ENCODE data around the gene CAMK2G.

Gene CAMK2G

DNA sequence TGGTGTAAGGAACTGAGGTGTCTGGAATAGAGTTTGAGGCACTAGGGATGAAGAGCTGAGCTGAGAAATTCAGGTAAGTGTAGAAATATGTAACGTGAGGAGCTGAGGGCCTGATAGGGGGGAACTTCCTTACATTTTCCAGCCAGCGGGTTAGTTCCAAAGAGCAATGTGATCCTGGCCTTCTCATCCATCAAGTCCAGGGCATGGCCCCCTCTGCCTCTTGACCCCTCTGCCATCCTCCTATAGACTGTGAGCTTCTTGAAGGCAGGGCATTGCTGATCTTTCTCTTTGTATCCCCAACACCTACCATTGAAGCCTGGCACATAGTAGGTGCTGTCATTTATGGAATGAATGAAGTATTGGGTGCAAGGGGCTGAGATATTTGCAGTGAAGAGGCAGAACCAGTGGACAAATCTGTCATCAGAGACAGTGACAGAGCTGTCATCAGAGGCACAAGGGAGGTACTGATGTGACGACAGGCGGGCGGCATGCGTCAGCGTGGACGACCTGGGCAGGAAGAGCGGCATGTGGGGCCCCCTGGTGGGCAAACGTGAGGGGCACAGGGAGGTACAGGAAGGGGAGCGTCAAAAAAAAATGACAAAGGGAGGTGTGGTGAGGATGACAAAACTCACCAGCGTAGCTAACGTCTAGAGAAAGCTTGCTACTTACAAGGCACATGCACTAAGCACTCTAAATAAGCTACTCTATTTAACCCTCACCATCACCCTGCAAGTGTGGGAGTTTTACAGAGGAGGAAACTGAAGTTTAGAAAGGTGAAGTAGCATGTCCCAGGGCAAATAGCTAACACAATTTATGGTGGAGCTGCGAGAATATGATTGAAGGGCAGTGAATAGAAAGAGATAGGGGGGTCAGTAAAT lies 5.2 kb upstream of the CAMK2G start:
- DNase-seq (ENCODE audit: low read depth in 3 of 3) = peak; percentile 82 to 92 (median 84)

DNA sequence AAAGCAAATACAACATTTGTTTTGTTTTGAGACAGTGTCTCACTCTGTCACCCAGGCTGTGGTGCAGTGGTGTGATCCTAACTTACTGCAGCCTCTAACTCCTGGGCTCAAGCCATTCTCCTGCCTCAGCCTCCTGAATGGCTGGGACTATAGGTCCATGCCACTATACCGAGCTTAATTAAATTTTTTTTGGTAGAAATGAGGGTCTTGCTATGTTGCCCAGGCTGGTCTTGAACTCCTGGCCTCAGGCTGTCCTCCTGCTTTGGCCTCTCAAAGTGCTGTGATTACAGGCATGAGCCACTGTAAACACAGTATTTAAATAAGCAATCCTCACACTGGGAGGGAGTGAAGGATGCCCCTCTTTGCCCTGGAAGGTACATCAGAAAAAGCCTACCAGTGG lies 4.0 kb upstream of the CAMK2G start:
- no peak for DNase-seq (ENCODE audit: low read depth in 3 of 3)

- no peak for DNase-seq (ENCODE audit: low read depth in 3 of 3)
Measured at GRCh38 chr10:73877533-73878160, 3.3 kb upstream of the CAMK2G start.

DNA sequence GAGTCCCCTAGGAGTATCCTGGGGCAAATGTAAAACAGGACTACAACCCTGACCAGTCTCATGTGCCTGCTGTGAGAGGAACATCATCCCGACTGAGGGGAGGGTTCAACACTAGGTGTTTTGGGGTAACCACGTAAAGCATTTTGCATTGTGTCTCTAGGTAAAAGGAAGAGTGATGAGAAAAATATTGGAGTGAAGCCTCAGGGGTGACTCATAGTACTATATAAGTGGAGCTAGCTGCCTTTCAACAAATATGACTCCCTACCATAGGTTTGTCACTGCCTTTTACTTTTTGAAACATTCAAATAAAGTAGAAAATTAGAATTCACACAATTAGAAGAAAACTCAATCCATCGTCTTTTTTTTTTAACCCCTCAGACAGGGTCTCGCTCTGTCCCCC lies 2.6 kb upstream of the CAMK2G start:
- no peak for DNase-seq (ENCODE audit: low read depth in 3 of 3)

DNA sequence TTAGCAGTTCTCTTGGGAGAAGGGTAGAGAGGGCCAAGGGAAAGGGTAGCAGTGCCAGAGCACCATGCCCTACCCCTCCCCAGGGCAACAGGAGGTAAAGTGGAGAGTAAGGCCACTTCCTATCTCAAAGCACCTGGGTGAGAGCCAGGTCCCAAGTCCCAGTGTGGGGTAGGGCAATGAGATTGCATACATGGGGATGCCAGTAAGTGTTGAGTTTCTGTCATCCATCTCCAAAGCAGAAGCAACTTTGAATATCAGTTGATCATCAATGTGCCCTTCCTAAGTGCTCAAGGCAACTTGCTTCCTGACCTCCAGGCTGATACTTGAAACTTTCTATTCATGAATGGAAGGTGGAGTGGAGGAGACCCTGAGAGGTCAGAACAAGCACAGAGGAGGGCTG lies 2.2 kb upstream of the CAMK2G start:
- DNase-seq (ENCODE audit: low read depth in 3 of 3) = no peak

GRCh38 chr10:73876157-73876556 lies 1.8 kb upstream of the CAMK2G start:
- DNase-seq (ENCODE audit: low read depth in 3 of 3) = no peak

- no peak for DNase-seq (ENCODE audit: low read depth in 3 of 3)
Measured at GRCh38 chr10:73875139-73875475, 752 bp upstream of the CAMK2G start.

GRCh38 chr10:73873838-73874215 lies 528 bp downstream of the CAMK2G start:
- no peak for DNase-seq (ENCODE audit: low read depth in 3 of 3)

GRCh38 chr10:73873142-73873837 lies 1.1 kb downstream of the CAMK2G start:
- DNase-seq (ENCODE audit: low read depth in 3 of 3) = no peak

GRCh38 chr10:73872190-73872710 lies 2.1 kb downstream of the CAMK2G start:
- no peak for DNase-seq (ENCODE audit: low read depth in 3 of 3)

GRCh38 chr10:73871295-73872189 lies 2.8 kb downstream of the CAMK2G start:
- no peak for DNase-seq (ENCODE audit: low read depth in 3 of 3)

- DNase-seq (ENCODE audit: low read depth in 3 of 3) = no peak
Measured at GRCh38 chr10:73868655-73869195, 5.6 kb downstream of the CAMK2G start.

- no peak for DNase-seq (ENCODE audit: low read depth in 3 of 3)
Measured at GRCh38 chr10:73867871-73868631, 6.3 kb downstream of the CAMK2G start.

DNA sequence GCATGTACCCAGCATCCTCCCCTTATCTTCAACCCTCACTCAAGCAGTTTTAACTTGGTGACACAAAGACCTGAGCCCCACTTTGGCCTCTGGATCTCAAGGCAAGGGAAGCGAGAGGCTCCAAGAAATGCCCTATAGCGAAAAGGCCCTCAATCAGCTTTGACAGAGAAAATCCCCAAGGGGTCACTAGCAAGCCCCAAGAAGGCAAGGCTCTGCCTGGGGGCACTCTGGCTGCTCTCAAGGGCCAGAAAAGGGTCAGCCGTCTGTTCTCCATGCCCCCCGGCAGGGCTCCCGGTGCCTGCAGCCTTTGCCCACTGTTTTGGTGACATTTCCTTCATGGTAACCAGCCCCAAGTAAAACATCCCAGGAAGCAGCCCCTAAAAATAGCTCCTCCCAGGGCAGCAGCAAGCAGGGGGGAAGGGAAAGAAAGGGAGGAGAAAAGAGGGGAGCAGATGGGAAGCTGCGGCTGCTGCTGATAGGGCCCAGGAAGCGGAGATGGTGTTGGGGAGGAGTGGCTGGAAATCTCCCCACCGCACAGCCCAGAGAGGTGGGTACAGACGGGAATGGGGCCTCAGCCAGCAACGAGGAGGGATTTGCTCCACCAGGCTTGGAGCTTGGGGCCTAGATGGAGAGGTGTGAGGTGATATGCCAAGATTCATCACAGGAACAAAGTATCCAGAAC lies 7.1 kb downstream of the CAMK2G start:
- DNase-seq (ENCODE audit: low read depth in 3 of 3) = no peak

DNA sequence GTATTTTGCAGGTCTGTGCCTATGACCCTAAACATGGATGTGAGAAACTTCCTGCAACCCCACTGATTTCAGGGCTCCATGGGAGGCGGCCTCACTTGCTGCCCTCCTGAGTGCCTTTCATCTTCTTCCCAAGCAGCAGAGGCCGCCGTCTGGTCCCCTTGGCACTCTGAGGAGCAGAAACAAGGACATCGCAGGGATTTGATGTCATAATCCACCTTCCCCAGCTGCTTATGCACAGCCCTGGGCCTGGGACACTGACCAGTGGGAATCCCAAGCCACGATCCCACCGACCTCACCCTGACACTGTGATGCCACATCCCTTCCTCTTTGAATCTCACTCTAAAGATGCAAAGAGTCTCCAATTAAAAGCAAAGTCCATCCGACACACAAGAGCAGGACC lies 7.7 kb downstream of the CAMK2G start:
- DNase-seq (ENCODE audit: low read depth in 3 of 3) = no peak

DNA sequence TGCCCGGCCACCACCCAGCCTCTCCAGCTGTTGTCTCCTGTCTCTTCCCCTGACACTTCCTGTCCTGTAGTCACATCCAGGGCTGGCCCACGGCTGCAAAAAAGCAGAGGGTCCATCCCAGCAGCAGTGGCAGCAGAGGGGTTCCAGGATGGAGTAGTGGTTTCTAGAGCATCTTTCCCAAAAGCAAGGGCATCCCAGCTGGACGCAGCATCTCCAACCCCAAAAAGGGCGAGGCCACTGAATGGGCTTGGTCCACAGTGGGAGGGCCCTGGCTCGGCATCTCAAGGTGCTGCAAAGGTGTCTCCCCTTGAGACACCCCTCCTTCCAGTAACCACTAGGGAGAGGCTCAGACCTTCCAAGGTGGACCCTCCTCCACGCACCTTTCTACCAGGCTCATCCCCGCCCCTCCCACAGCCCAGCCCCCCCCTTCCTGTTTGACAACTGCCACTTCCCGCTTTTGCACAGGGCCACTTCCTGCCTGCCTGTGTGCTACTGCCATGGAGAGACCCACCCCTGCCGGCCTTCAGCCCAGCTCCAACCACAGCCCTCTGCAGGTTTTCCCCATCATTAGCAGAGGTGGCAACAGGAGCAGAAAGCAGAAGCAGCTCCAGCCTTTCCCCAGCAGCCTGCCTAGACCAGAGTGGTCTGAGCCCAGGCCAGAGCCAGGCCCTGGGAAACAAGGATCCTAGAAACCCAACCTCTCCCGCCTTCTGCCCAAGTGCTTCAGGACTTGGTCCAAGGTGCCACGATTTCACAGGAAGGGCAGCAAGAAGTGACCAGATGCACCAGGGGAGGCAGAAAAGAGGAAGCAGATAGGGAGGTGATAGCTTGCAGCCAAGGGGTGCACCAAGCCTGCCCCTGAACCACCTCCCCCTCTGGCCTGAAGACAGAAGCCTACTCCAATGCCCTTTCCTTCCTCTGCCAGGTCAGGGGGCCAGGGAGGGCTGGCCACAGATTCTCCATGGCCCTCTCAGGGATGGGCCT lies 8.6 kb downstream of the CAMK2G start:
- DNase-seq (ENCODE audit: low read depth in 3 of 3) = peak in 1 of 3 experiments; percentile 52

- no peak for DNase-seq (ENCODE audit: low read depth in 3 of 3)
Measured at GRCh38 chr10:73865107-73865458, 9.3 kb downstream of the CAMK2G start.

DNA sequence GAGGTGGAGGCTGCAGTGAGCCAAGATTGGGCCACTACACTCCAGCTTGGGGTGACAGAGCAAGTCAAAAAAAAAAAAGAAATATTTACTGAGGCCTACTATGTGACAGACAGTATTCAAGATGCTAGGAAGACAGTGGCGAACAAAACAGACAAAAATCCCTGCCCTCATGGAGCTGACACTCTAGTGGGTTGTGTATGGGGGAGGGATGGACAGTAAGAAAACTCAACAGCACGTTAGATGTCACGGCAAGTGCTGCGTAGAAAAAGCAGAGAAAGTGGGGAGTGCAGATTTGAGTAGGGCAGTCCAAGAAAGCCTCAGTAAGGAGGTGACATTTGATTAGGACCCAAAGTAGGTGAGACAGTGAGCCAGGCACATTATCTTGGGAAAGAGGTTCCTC lies 10.1 kb downstream of the CAMK2G start:
- DNase-seq (ENCODE audit: low read depth in 3 of 3) = no peak
